ENCODE measurements around the gene LILRB4. TPM values are rescaled to one million over a fixed set of nuclear protein-coding genes. Genes with fewer than 3 reads are reported as not detected.
"Not testable (repeated sequence)": the region's sequence is repeated elsewhere in the genome, so short reads cannot be mapped to it uniquely, and the experiment has no call there.

LILRB4 gene
- total RNA-seq, 4 donors from 2014 or later = 1.1 to 5.1 (median 2.4) TPM

GRCh38 chr19:54677217-54677616, 14.4 kb downstream of the LILRB4 start:
- TF ChIP-seq EP300 (IDR thresholded peaks at IDR 0.05) (no peak), CTCF (IDR thresholded peaks at IDR 0.05) (no peak), POLR2A (IDR thresholded peaks at IDR 0.05) (no peak)
- Histone ChIP-seq H3K36me3 (no peaks in the 10 kb centered on the region), H3K9me3 (no peaks in the 10 kb centered on the region), H3K4me3 (no peak overlapping the region), H3K27me3 (peaks cover 0 to 3% of the 10 kb centered on the region in 2 donors), H3K4me1 (no peaks in the 10 kb centered on the region), H3K27ac (no peak overlapping the region)
- 58 to 59% methylated on average over 4 of the region's 4 CpGs for WGBS, 2 donors
- DNase-seq (ENCODE audit: low spot score in 2 of 2) = no peak

GRCh38 chr19:54681596-54681995, 18.8 kb downstream of the LILRB4 start:
- H3K4me1 ChIP-seq; DNase-seq (ENCODE audit: low spot score in 2 of 2); H3K9me3 ChIP-seq; H3K27ac ChIP-seq; H3K36me3 ChIP-seq; H3K27me3 ChIP-seq; H3K4me3 ChIP-seq: not testable (repeated sequence)
- WGBS, 2 donors = 73 to 79% methylated on average over 12 of the region's 12 CpGs

GRCh38 chr19:54682306-54682856, 19.6 kb downstream of the LILRB4 start:
- 60 to 62% methylated on average over 7 of the region's 7 CpGs for WGBS, 2 donors
- no peaks in the 10 kb centered on the region for H3K36me3 ChIP-seq
- H3K27ac ChIP-seq = no peak overlapping the region
- H3K4me3 ChIP-seq = no peak overlapping the region
- no peaks in the 10 kb centered on the region for H3K27me3 ChIP-seq
- H3K9me3 ChIP-seq = no peaks in the 10 kb centered on the region
- no peak for DNase-seq (ENCODE audit: low spot score in 2 of 2)
- no peaks in the 10 kb centered on the region for H3K4me1 ChIP-seq
- TF ChIP-seq EP300 (IDR thresholded peaks at IDR 0.05) (no peak), CTCF (IDR thresholded peaks at IDR 0.05) (no peak), POLR2A (IDR thresholded peaks at IDR 0.05) (no peak)

GRCh38 chr19:54684527-54684926, 21.7 kb downstream of the LILRB4 start:
- no peaks in the 10 kb centered on the region for H3K9me3 ChIP-seq
- TF ChIP-seq CTCF (IDR thresholded peaks at IDR 0.05) (no peak), EP300 (IDR thresholded peaks at IDR 0.05) (no peak), POLR2A (IDR thresholded peaks at IDR 0.05) (no peak)
- H3K27me3 ChIP-seq = no peaks in the 10 kb centered on the region
- no peak overlapping the region for H3K4me3 ChIP-seq
- no peak for DNase-seq (ENCODE audit: low spot score in 2 of 2)
- no peaks in the 10 kb centered on the region for H3K36me3 ChIP-seq
- 30 to 38% methylated on average over 3 of the region's 3 CpGs for WGBS, 2 donors
- no peaks in the 10 kb centered on the region for H3K4me1 ChIP-seq
- no peak overlapping the region for H3K27ac ChIP-seq

- peaks cover 0 to 10% (median 0%) of the 10 kb centered on the region in 4 donors for H3K9me3 ChIP-seq
- H3K36me3 ChIP-seq = no peaks in the 10 kb centered on the region
- no peak for TF ChIP-seq CTCF (IDR thresholded peaks at IDR 0.05)
- no peak for TF ChIP-seq POLR2A (IDR thresholded peaks at IDR 0.05)
- TF ChIP-seq EP300 (IDR thresholded peaks at IDR 0.05) = no peak
- no peaks in the 10 kb centered on the region for H3K4me1 ChIP-seq
- H3K27me3 ChIP-seq = no peaks in the 10 kb centered on the region
- WGBS, 2 donors = 49 to 72% methylated on average over 9 of the region's 9 CpGs
- no peak for DNase-seq (ENCODE audit: low spot score in 2 of 2)
- no peak overlapping the region for H3K27ac ChIP-seq
- no peak overlapping the region for H3K4me3 ChIP-seq
Measured at GRCh38 chr19:54691582-54692297, 29.0 kb downstream of the LILRB4 start.
